GM12892 (cell line): ENCODE measurements around the gene LRRC25.
A peak's percentile ranks its signal among the peaks of the same experiment; 100 is the strongest.
"Not testable (repeated sequence)": the region's sequence is repeated elsewhere in the genome, so short reads cannot be mapped to it uniquely, and the experiment has no call there.

Source experiments
- DNase-seq: peaks from one replicate; pipeline ENCODE4 v3.0.0; 2011; ENCODE audit not compliant: insufficient read length
- FAIRE-seq: peaks from 2 replicates; lab custom pipeline; 2011; peaks lifted over from hg19 to GRCh38; lab: Jason Lieb, UNC
- POLR2A ChIP-seq: IDR thresholded peaks from 2 replicates; pipeline ENCODE4 v1.6.1; 2011; ENCODE audit warnings: low read depth, low read length, control low read depth
- POLR2AphosphoS5 ChIP-seq: IDR thresholded peaks from 2 replicates; pipeline ENCODE4 v1.6.1; 2011; ENCODE audit warnings: low read depth, low read length, control low read depth
- TAF1 ChIP-seq: IDR thresholded peaks from 2 replicates; pipeline ENCODE4 v1.6.1; 2011; ENCODE audit warnings: low read depth, mild to moderate bottlenecking, control low read depth, low read length, borderline replicate concordance

Gene LRRC25

DNA sequence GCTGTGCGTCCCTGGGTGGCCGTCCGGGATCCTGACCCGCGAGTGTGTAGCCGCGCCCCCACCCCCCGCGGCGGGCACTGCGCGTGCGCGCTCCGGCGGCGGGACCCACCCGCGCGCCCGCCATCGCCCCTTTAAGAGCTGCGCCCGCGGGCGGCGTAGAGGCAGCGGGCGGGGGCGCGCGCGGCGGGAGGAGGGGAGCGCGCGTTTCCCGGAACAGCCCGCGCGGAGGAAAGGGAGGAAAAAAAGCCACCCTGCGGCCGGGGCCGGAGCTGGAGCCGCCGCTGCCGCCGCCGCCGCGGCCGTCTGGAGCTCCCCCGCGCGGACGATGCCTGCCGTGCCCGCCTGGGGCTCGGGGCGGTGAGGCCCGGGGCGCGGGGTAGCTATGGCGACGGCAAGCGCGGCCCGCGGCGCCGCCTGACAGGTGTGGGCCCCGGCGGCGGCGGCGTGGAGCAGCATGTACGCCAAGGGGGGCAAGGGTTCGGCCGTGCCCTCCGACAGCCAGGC, 21.8 kb upstream of the LRRC25 start, which contains the start of gene SSBP4:
SSBP4 (plus strand) TSS at position 204 of the 504 bp plus-strand sequence; CDS start at position 455, 251 bp downstream.
- FAIRE-seq (peak; percentile 92), DNase-seq (peak; percentile 92)

DNA sequence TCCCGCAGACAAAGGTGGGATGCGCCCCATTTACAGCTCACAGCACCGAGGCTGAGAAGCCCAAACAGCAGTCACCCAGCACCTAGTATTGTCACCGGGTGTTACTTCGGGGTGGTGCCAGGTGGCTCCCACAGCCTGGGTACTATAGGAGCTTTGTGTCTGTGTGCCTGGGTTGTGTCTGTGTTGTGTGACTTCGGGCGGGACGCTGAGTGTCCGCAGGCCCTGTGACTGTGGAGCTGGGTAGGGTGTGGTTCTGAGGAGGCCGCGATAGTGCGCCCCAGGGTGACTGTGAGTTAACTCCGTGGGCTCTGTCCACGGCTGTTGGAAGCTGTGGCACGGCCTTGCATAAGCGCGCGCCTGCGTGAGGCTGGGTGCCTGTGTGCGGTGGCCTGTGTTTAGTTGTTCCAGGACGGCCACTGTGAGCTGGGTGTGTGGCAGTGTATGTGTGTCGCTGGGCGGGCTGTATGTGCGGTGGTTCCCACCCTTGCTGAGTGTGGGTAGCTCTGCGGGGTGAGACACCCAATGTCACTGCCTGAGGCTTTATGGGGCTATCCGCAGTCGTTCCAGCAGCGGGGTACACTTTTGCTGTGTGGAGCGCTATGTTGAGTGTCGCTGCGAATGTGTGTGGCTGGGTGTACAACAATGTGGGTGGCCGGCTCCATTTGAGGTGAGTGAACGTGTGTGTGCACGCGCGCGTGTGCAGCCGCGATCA, 21.2 kb upstream of the LRRC25 start:
- no peak for TF ChIP-seq TAF1
- no peak for TF ChIP-seq POLR2AphosphoS5
- TF ChIP-seq POLR2A, result no peak
- FAIRE-seq (no peak), DNase-seq (no peak)

More for the DNA sequence above, 21.8 kb upstream of the LRRC25 start, which contains the start of gene SSBP4:
- TF ChIP-seq POLR2A (peak; percentile 9; the same call in 1 of the 2 replicates), TAF1 (no peak), POLR2AphosphoS5 (no peak)

DNA sequence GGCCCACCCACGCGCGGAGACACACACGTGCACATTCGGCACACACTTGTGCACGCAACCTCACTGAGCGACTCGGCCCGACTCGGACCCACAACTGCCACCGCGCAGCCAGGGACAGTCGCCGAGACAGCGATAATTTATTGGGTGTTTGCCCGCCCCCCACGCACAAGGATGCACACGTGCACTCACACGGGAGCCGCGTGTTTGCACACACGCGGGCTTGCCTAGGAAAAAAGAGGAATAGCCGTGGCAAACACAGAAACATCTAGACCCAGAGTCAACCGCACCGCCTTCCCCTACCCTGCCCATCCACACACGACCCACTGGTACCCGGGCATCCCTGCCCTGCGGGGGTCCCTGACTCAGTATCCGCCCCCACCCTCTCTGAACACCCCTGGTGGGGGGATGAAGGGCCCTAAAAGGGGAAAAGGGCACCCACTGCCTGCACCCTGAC, 20.6 kb upstream of the LRRC25 start:
- no peak for DNase-seq
- TF ChIP-seq POLR2AphosphoS5 (no peak), POLR2A (no peak), TAF1 (no peak)
- FAIRE-seq, result peak; percentile 57

DNA sequence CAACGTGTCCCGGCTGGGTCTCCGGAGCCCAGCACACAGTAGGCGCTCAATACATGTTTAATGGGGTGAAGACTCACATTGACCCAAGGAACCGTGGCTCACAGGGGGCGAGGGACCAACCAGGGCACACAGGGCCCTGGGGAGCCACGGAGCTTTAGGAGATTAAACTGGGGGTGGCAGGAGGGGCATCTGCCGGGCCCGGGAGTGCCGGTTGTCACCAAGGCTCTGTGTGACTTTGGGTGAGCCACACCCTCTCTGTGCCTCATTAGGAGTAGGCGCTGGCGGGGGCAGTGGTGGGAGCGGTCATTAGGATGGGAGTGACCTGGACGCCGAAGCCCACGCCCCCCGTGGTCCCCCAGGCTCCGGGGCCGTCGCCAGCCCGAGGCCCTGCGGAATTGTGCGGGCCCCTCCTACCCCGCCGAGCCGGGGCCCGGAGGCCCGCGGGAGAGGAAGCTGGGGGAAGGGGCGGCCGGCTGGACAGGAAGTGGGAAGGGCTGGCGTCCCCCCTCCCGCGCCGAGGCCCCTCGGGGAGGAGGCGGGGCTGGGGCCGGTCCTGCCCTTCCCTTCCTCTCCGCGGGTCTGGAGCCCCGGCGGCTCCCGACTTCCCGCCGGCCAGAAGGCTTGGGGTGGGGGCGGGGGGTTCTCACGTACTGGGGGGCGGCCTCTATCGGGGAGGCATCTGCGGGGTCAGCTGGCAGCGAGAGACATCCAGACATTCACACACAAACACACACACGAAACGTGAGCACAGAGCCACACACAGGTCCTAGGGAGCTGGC, 20.0 kb upstream of the LRRC25 start:
- no peak for DNase-seq
- TF ChIP-seq POLR2AphosphoS5, result no peak
- TF ChIP-seq TAF1, result no peak
- no peak for TF ChIP-seq POLR2A
- FAIRE-seq, result peak; percentile 80

DNA sequence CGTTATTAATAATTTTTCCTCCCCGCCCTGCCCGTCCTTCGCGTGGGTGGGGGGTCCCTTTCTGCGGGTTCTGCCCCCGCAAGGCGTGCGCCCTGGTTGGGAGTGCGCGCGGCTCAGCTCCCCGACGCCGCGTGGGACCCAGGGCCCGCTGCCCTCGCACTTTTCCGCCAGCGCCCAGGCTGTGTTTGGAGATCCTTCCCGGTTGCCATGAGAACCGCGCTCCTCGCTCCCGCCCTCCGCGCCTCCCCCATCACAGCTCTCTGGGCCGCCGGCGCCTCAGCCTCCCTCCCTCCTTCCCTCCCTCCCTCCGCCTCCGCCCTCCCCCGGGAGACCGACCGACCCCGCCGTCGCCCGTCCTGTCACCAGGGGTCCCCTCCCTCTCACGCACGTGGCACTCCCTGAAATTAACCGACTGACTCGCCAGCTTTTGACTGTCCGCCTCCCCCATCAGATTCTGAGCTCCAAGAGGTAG, 19.4 kb upstream of the LRRC25 start:
- no peak for FAIRE-seq
- DNase-seq, result no peak
- TF ChIP-seq POLR2A (no peak), TAF1 (no peak), POLR2AphosphoS5 (no peak)

DNA sequence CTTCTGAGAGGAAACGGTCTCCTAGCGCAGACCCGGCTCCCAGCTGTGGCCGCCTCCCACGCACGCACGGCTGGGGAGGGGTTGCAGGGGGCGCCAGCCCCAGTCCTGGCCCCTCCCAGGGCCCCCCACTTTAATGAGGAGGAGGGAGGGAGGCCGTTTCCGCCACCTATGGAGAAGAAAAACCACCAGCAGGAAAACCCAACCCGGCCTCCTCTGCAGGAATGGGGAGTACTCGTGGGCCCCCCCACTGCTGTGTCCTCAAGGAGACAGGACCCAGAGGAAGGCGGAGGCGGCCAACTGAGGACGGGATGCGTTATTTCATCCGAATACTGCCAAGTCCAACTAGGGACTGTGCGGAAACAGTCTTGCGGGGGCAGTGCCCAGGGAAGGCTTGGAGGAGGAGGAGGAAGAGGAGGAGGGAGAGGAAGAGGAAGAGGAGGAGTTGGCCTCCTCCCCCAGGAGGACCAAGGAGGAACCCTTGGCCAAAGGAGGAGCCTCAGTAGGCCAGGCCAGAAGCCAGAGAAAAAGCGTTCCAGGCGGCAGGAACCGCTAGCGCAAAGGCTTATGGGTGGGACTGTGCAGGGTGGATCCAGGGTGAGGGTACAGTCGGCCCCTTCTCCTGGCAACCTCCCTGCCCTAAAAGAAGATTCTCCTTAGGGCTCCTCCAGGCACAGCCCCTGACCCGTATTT, 17.9 kb upstream of the LRRC25 start:
- DNase-seq, result no peak
- no peak for FAIRE-seq
- no peak for TF ChIP-seq POLR2A
- TF ChIP-seq TAF1, result no peak
- TF ChIP-seq POLR2AphosphoS5, result no peak

DNA sequence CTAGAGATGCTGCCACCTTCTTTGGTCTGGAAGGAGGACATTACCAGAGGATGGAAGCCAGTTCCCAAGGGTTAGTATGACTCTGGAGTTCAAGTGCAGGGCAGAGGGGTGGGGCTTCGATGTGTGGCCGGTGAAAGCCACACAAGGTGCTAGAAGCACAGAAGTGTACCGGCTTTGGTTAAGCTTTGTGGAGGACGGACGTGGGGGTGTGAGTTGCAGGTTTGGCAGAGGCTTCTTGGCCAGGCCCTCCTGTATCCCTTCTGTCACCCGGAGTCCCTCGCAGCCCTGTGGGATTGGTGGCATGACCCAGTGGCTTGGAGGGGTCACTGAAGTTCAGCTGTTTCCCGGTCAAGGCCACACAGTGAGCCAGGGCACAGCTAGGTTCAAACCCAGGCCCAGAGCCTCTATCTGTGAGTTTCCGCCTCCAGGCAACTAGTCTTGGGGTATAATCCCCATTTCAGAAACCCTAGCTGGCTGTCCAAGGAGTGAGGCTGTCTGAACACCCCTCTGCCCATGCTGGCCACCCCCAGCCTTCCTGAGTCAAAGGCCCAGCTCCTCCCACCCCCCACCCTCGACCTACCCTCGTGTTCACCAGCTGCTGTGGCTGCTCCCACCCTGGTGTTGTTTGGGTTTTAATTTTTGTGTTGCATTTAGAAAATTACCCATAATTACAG, 17.2 kb upstream of the LRRC25 start:
- DNase-seq (no peak), FAIRE-seq (no peak)
- TF ChIP-seq POLR2AphosphoS5, result no peak
- TF ChIP-seq POLR2A, result no peak
- no peak for TF ChIP-seq TAF1

DNA sequence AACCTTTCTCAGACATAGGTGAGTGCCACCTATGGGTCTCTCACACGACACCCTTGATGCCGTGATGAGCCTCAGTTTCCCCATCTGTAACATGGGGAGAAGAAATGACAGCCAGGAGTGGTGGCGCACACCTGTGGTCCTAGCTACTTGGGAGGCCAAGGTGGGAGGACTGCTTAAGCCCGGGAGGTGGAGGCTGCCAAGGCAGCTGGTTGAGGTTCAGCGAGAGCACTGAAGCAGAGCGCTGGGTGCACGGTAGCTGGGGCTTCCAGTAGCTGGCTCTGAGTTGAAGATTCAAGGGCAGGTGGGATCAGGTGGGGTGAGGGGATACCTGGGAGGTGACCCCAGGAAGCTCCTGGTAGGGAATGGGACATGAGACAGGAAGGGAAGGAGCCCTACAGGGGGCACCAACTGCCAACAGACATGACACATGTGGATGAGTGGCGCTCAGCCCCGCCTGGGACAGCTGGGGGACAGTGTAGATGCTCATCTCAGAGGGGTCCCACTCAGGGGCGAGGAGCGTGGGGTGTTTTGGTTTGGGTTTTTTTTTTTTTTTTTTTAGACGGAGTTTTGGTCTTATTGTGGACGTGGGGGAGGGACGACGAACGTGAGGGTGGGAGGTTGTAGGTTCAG, 15.3 kb upstream of the LRRC25 start:
- no peak for FAIRE-seq
- TF ChIP-seq TAF1, result no peak
- DNase-seq, result no peak

DNA sequence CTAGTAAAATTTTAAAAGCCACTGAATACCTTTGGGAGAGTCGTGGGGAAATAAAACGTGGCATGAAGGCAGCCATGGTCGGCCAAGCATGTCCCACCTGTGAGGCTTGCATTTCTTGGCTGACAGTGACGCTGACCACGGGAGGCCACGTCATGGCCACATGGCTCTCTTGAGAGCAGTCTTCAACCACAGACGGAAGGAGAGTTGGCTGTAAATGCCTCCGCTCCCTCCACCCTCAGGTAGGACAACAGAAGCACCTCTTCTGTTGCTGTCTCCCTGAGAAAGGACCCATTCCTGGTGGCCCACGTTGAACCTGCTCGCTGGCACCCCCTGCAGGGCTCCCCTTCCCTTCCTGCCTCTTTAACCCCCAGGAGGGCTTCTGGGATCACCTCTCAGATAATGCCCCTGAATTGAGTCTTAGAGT, 10.6 kb upstream of the LRRC25 start:
- TF ChIP-seq TAF1 (peak; percentile 39; the same call in 1 of the 2 replicates), POLR2AphosphoS5 (no peak), POLR2A (peak; percentile 41; the same call in 1 of the 2 replicates)
- DNase-seq (no peak), FAIRE-seq (peak; percentile 92)

DNA sequence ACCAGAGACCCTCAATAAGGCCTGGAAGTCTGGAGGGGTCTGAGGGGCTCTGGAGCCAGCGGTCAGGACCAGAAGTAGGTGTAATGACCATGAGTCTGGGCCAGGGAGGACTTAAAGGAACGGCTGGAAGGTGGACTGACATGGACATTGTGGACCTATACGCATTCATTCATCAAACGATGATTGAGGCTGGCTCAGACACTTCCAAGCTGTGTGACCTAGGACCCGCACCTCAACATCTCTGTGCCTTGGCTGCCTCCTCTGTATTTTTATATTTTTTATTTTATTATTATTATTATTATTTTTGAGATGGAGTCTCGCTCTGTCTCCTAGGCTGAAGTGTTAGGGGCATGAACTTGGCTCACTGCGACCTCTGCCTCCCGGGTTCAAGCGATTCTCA, 9.3 kb upstream of the LRRC25 start:
- no peak for FAIRE-seq
- no peak for TF ChIP-seq POLR2A
- TF ChIP-seq POLR2AphosphoS5, result no peak
- TF ChIP-seq TAF1, result no peak
- DNase-seq, result no peak

DNA sequence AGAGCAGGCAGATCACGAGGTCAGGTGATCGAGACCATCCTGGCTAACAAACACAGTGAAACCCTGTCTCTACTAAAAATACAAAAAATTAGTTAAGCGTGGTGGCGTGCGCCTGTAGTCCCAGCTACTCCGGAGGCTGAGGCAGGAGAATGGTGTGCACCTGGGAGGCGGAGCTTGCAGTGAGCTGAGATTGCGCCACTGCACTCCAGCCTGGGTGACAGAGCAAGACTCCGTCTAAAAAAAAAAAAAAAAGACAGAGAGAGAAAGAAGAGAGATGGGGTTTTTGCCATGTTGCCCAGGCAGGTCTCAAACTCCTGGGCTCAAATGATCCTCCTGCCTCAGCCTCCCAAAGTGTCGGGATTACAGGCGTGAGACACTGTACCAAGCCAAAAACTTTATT, 8.3 kb upstream of the LRRC25 start:
- not testable (repeated sequence) for FAIRE-seq, DNase-seq

DNA sequence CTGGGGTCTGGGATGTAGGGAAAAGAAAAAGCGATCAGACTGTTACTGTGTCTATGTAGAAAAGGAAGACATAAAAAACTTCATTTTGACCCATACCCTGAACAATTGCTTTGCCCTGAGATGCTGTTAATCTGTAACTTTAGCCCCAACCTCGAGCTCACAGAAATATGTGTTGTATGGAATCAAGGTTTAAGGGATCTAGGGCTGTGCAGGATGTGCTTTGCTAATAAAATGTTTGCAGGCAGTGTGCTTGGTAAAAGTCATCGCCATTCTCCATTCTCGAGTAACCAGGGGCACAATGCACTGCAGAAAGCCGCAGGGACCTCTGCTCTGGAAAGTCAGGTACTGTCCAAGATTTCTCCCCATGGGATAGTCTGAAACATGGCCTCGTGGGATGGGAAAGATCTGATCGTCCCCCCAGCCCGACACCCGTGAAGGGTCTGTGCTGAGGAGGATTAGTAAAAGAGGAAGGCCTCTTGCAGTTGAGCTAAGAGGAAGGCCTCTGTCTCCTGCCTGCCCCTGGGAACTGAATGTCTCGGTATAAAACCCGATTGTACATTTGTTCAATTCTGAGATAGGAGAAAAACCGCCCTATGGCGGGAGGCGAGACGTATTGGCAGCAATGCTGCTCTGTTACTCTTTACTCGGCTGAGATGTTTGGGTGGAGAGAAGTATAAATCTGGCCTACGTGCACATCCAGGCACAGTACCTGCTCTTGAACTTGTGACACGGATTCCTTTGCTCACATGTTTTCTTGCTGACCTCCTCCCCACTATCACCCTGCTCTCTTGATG, 5.2 kb upstream of the LRRC25 start:
- DNase-seq, FAIRE-seq: not testable (repeated sequence)
